ENCODE results near the gene ZNF446.

GRCh38 chr19:58428617-58429016 is 47.5 kb upstream of the ZNF446 start:
- TF ChIP-seq CTCF (IDR thresholded peaks at IDR 0.05) = no peak
- TF ChIP-seq ZFX (IDR thresholded peaks at IDR 0.05; ENCODE audit: borderline replicate concordance) = no peak

All from 22Rv1 (cell line).